Mesendoderm (in vitro differentiated cells): Measurements from ENCODE around the gene TFR2.

Experiments
- DNase-seq: peaks from one replicate; pipeline ENCODE4 v3.0.0; 2013
- H2AK5ac ChIP-seq: 2 replicates; pipeline ENCODE4 v1.6.1; 2013; ENCODE audit warnings: low read length, inconsistent platforms
- H2BK120ac ChIP-seq: 2 replicates; pipeline ENCODE4 v1.6.1; 2013; ENCODE audit warnings: low read depth, mild to moderate bottlenecking, low read length, moderate library complexity, mixed read lengths
- H2BK15ac ChIP-seq: replicated peaks from 2 replicates; pipeline ENCODE4 v1.6.1; 2013; ENCODE audit warnings: low read depth, mild to moderate bottlenecking, moderate library complexity
- H2BK5ac ChIP-seq: 2 replicates; pipeline ENCODE4 v1.6.1; 2013; ENCODE audit warnings: low read length, inconsistent platforms
- H3K18ac ChIP-seq: 2 replicates; pipeline ENCODE4 v1.6.1; 2013; ENCODE audit warnings: mild to moderate bottlenecking, low read length, mixed read lengths
- H3K23ac ChIP-seq: one replicate; pipeline ENCODE4 v1.6.1; 2013; ENCODE audit warnings: low read length
- H3K27ac ChIP-seq: 2 replicates; pipeline ENCODE4 v1.5.1; 2013; ENCODE audit warnings: low read depth, mild to moderate bottlenecking, inconsistent platforms, low read length, moderate library complexity
- H3K27me3 ChIP-seq: 2 replicates; pipeline ENCODE4 v1.6.1; 2013; ENCODE audit warnings: low read length, control low read depth, mild to moderate bottlenecking, inconsistent platforms; ENCODE audit not compliant: insufficient read depth, poor library complexity
- H3K36me3 ChIP-seq: 2 replicates; pipeline ENCODE4 v1.6.1; 2013; ENCODE audit warnings: low read length, inconsistent platforms; ENCODE audit not compliant: control insufficient read depth, insufficient read depth
- H3K4ac ChIP-seq: one replicate; pipeline ENCODE4 v1.6.1; 2013; ENCODE audit warnings: low read depth, mild to moderate bottlenecking, low read length, moderate library complexity
- H3K4me1 ChIP-seq: 2 replicates; pipeline ENCODE4 v1.6.1; 2013; ENCODE audit warnings: low read depth, low read length, inconsistent platforms; ENCODE audit not compliant: control insufficient read depth
- H3K4me2 ChIP-seq: 2 replicates; pipeline ENCODE4 v1.6.1; 2013; ENCODE audit warnings: low read length
- H3K4me3 ChIP-seq: 2 replicates; pipeline ENCODE4 v1.5.1; 2013; ENCODE audit warnings: mild to moderate bottlenecking, low read length
- H3K56ac ChIP-seq: one replicate; pipeline ENCODE4 v1.6.1; 2013; ENCODE audit warnings: low read length
- H3K79me1 ChIP-seq: 2 replicates; pipeline ENCODE4 v1.6.1; 2013; ENCODE audit warnings: low read length, inconsistent platforms
- H3K79me2 ChIP-seq: 2 replicates; pipeline ENCODE4 v1.6.1; 2013; ENCODE audit warnings: mild to moderate bottlenecking, low read length; ENCODE audit not compliant: control insufficient read depth, insufficient read depth
- H3K9ac ChIP-seq: 2 replicates; pipeline ENCODE4 v1.6.1; 2013; ENCODE audit warnings: low read length, inconsistent platforms
- H4K5ac ChIP-seq: one replicate; pipeline ENCODE4 v1.6.1; 2013; ENCODE audit warnings: low read length
- H4K8ac ChIP-seq: one replicate; pipeline ENCODE4 v1.6.1; 2013; ENCODE audit warnings: low read depth, mild to moderate bottlenecking, control low read depth, low read length, moderate library complexity
- WGBS: extraction: QIAGEN DNeasy Blood & Tissue Kit; methylation state at CpG from one replicate; pipeline ENCODE4 v1.1.7; 2013; ENCODE audit warnings: low lambda C conversion rate, missing lambda C conversion rate; ENCODE audit not compliant: insufficient coverage; ENCODE audit errors: extremely low coverage; 5-methylcytosine and 5-hydroxymethylcytosine counted together

Gene TFR2

DNA sequence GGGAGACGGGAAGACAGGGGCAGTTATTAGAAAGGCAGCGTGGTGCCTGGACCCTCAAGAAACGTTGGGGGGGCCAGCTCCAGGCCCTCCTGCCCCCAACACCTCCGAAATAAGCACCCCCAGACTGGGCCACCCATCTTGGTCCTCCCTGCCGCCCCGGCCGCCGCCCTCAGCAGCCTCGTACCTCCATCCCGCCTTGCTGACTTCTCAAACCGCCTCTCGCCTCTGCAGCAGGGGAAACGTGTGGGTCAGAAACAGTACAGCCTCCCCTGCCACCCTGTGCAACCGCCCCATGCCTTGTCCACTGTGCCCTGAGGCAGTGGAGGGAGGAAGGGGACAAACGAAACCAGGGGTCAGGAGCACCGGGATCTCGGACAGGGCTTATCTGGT lies 45.5 kb upstream of the TFR2 start:
- WGBS = no CpG with 5 or more reads among the region's 17 CpGs
- Histone ChIP-seq H3K56ac (no peak overlapping the region), H3K18ac (no peak overlapping the region), H2BK15ac (no peak overlapping the region), H3K79me1 (peaks cover 17% of the 10 kb centered on the region), H3K4ac (no peak overlapping the region), H3K4me2 (no peak overlapping the region), H3K79me2 (peaks cover 28% of the 10 kb centered on the region), H3K4me3 (no peak overlapping the region), H4K5ac (no peak overlapping the region), H4K8ac (no peak overlapping the region), H3K9ac (no peak overlapping the region), H2AK5ac (no peak overlapping the region), H3K23ac (no peak overlapping the region), H3K4me1 (no peaks in the 10 kb centered on the region), H3K27me3 (no peaks in the 10 kb centered on the region), H2BK120ac (no peak overlapping the region), H3K27ac (no peak overlapping the region), H2BK5ac (no peak overlapping the region), H3K36me3 (peaks cover 15% of the 10 kb centered on the region)
- no peak for DNase-seq

DNA sequence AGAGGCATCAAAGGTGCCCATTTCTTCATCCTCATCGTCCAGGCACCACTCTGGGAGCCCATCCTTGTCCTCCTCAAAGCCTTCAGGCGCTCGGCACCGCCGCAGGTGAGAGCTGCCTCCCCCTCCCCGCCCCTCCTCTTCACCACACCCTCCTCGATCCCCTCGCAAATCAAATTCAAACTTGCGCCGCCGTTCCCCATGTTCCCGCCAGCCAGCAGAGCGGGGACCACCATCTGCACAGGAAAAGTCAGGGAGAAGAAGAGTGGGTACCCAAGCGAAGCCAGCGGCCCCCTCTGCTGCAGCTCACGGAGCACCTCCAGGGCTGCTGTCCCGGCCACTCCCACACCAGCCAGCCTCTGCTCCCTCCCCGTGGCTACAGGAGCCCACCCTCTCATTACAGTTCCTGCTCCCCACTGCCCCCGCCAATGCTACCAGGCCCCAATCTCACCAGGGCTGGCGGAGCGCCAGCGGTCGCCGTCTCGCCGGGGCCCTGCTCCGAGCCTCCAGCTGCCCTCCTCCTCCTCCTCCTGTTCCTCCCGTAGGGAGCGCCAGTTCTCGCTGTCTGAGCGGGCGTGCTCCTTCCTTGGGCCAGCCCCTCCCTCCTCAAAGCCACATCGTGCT lies 45.0 kb upstream of the TFR2 start:
- H3K27ac ChIP-seq = no peak overlapping the region
- no peaks in the 10 kb centered on the region for H3K4me1 ChIP-seq
- H4K5ac ChIP-seq = no peak overlapping the region
- H2BK120ac ChIP-seq = no peak overlapping the region
- H3K4ac ChIP-seq = no peak overlapping the region
- peaks cover 15% of the 10 kb centered on the region for H3K36me3 ChIP-seq
- no peak overlapping the region for H2AK5ac ChIP-seq
- no peak overlapping the region for H3K4me3 ChIP-seq
- WGBS = no CpG with 5 or more reads among the region's 33 CpGs
- H2BK15ac ChIP-seq = no peak overlapping the region
- no peak overlapping the region for H2BK5ac ChIP-seq
- H3K56ac ChIP-seq = no peak overlapping the region
- peaks cover 16% of the 10 kb centered on the region for H3K79me1 ChIP-seq
- H3K27me3 ChIP-seq = no peaks in the 10 kb centered on the region
- no peak for DNase-seq
- no peak overlapping the region for H3K18ac ChIP-seq
- no peak overlapping the region for H3K4me2 ChIP-seq
- no peak overlapping the region for H3K23ac ChIP-seq
- H4K8ac ChIP-seq = no peak overlapping the region
- no peak overlapping the region for H3K9ac ChIP-seq
- H3K79me2 ChIP-seq = peaks cover 26% of the 10 kb centered on the region

DNA sequence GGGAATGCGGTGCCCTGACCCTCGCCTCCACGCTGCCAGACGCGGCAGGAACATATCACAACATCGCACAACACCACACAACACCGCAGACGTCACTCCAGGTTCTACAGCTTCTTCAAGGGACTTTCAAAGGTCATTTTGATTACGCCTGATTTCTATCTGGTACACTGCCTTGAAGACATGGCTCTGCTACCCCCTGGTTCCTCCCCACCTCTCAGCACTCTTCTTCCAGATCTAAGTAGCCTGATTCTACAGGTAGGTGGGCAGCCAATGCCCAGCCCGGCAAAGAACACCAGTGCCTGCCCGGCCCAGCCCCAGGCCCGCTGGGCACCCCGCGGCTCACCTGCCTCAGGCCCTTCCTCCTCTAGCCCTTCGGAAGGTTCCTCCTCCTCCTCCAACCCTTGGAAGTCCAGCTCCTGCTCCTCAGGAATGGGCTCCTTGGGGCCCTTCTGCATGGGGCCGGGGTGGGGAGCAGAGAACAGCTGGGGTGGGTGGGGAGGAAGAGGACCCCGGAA lies 44.3 kb upstream of the TFR2 start:
- Histone ChIP-seq H3K36me3 (peaks cover 15% of the 10 kb centered on the region), H3K4me3 (no peak overlapping the region), H3K27ac (no peak overlapping the region), H3K4me2 (no peak overlapping the region), H2BK15ac (no peak overlapping the region), H3K79me2 (peaks cover 19% of the 10 kb centered on the region), H3K18ac (no peak overlapping the region), H3K9ac (no peak overlapping the region), H4K8ac (no peak overlapping the region), H4K5ac (no peak overlapping the region), H3K27me3 (no peaks in the 10 kb centered on the region), H3K79me1 (peaks cover 11% of the 10 kb centered on the region), H3K4ac (no peak overlapping the region), H2BK5ac (no peak overlapping the region), H3K23ac (no peak overlapping the region), H3K56ac (no peak overlapping the region), H2BK120ac (no peak overlapping the region), H3K4me1 (no peaks in the 10 kb centered on the region), H2AK5ac (no peak overlapping the region)
- no CpG with 5 or more reads among the region's 17 CpGs for WGBS
- no peak for DNase-seq

DNA sequence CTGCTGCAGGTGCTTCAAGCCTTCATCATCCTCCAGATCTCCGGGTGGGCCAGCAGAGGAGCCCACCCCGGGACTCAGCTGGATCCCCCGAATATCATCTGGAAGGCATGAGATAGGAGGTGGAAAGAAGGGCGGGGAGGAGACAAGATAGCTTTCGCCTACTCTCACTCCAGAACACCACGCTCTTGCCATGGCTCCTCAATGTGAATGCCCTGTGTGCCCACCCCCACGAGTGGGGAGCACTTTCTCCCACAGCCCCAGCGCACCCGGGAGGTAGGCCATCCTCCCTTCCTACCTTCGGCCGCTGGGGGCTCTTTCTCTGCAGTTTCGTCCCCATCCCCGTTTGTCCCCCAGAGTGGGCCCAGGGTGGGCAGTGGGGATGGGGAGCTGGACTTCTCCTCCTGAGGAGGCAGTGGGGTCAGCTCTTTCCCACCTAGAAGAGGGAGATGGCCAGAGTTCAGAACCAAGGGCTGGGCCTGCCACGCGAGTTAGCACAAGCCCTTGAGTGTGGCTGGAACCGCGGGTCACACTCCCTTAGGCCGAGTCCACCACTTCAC lies 43.8 kb upstream of the TFR2 start:
- Histone ChIP-seq H3K4me1 (no peaks in the 10 kb centered on the region), H3K9ac (no peak overlapping the region), H4K5ac (no peak overlapping the region), H2BK5ac (no peak overlapping the region), H3K23ac (no peak overlapping the region), H2BK15ac (no peak overlapping the region), H3K18ac (no peak overlapping the region), H3K4ac (no peak overlapping the region), H3K4me2 (no peak overlapping the region), H4K8ac (no peak overlapping the region), H2AK5ac (no peak overlapping the region), H3K27ac (no peak overlapping the region), H3K79me2 (peaks cover 17% of the 10 kb centered on the region), H3K36me3 (peaks cover 19% of the 10 kb centered on the region), H3K56ac (no peak overlapping the region), H3K79me1 (peaks cover 10% of the 10 kb centered on the region), H3K27me3 (no peaks in the 10 kb centered on the region), H2BK120ac (no peak overlapping the region), H3K4me3 (no peak overlapping the region)
- no peak for DNase-seq
- no CpG with 5 or more reads among the region's 18 CpGs for WGBS

DNA sequence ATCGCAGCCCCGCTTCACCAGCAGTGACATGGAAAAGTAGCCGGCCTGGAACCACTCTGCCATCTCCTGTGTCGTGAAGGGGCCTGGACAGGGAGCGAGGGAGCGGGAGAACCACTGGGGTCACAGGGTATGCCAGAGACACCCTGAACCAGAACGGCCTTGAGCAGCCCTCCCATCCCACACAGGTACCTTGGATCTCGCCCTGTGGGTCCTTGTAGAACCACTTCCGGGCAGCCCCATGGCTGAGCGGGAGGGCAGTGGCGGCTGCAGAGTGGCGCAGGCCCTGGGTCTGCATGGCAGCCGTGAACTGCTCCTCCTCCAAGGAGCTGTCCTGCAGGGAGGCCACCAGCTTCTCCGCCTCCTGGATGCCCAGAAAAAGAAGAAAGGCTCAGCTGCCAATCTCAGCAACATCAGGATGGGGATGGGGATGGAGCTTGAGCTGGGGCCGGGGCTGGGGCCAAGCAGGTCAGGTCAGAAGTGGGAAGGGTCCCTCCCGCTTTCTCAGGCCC lies 43.2 kb upstream of the TFR2 start:
- no peak for DNase-seq
- Histone ChIP-seq H3K27ac (no peak overlapping the region), H2AK5ac (no peak overlapping the region), H3K79me2 (peaks cover 11% of the 10 kb centered on the region), H3K4me1 (no peaks in the 10 kb centered on the region), H4K8ac (no peak overlapping the region), H3K79me1 (peaks cover 6% of the 10 kb centered on the region), H3K18ac (no peak overlapping the region), H3K27me3 (no peaks in the 10 kb centered on the region), H3K36me3 (peaks cover 19% of the 10 kb centered on the region), H3K9ac (no peak overlapping the region), H3K4me3 (no peak overlapping the region), H2BK5ac (no peak overlapping the region), H2BK15ac (no peak overlapping the region), H3K23ac (no peak overlapping the region), H3K56ac (no peak overlapping the region), H3K4ac (no peak overlapping the region), H4K5ac (no peak overlapping the region), H3K4me2 (no peak overlapping the region), H2BK120ac (no peak overlapping the region)
- no CpG with 5 or more reads among the region's 16 CpGs for WGBS
